GM18951 (cell line): Measurements from ENCODE around the gene GRK7.
"Not testable (repeated sequence)": the region's sequence is repeated elsewhere in the genome, so short reads cannot be mapped to it uniquely, and the experiment has no call there.

Experiments
- POLR2A ChIP-seq: IDR thresholded peaks from 4 replicates; pipeline ENCODE4 v1.6.1; 2011; ENCODE audit warnings: mild to moderate bottlenecking; ENCODE audit not compliant: insufficient read length, insufficient read depth; ENCODE audit errors: extremely low read depth
- in situ Hi-C: fragments of 300-500 bp; cut with MboI; formaldehyde crosslinking; loops from one replicate; pipeline ENCODE4 v1.12.0; 2022; ENCODE audit warnings: low sequenced_read_pairs, mixed read lengths, inconsistent platforms; ENCODE audit not compliant: unreplicated experiment

Gene GRK7

DNA sequence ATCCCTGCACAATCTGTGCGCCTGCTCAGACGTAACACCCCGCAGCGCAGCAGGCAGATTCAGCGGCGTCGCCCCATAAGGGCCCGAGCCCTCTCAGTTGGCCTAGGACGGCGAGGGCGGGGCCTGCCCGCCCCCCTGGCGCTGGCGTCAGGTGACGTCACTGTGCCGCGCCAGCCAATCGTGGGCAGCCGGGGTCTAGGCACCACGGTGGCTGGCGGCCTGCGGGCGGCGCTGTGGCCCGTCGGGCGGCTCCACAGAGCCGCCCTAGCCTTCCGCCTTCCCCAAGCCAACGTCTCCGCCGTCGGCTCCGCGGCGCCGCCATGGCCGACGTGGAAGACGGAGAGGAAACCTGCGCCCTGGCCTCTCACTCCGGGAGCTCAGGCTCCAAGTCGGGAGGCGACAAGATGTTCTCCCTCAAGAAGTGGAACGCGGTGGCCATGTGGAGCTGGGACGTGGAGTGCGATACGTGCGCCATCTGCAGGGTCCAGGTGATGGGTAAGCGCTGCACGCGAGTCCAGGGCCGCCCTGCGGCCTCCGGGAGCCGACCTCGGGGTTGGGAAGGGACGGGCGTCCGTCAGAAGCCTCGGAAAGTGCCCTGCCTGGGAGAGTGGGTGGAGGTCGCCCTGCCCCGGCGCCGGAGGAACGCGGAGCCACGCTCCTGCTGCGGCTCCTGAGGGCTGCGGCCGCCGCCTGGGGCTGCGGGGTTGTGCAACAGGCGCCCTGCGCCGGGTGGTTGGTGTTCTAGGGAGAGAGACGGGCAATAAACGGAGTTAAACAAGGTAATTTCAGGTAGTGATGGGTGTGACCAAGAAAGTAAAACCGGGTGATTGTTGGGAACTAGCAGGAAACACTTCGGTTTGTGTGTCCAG is 25.0 kb upstream of the GRK7 start, which contains the start of gene RNF7:
RNF7 (plus strand) TSS at position 277 of the 869 bp plus-strand sequence; CDS start at position 321, 44 bp downstream.
- TF ChIP-seq POLR2A = peak; percentile 89
- in situ Hi-C loops = no loop called here

- no peak for TF ChIP-seq POLR2A
- in situ Hi-C loops = no loop called here
Measured at GRCh38 chr3:141738891-141739363, 24.3 kb upstream of the GRK7 start.

DNA sequence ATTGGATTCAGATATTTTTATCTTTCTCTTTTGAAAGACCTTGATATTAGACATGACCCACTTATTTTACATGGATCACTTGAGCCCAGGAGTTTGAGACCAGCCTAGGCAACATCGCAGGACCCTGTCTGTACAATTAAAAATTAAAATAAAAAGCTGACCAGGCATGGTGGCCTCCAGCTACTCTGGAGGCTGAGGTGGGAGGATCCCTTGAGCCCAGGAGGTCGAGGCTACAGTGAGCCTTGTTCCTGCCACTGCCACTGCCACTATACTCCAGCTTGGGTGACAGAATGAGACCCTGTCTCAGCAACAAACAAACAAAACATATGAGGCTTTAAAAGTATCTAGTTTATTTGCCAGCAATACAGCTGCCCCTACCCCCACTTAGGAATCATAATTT is 23.5 kb upstream of the GRK7 start:
- in situ Hi-C loops = no loop called here
- TF ChIP-seq POLR2A = no peak

DNA sequence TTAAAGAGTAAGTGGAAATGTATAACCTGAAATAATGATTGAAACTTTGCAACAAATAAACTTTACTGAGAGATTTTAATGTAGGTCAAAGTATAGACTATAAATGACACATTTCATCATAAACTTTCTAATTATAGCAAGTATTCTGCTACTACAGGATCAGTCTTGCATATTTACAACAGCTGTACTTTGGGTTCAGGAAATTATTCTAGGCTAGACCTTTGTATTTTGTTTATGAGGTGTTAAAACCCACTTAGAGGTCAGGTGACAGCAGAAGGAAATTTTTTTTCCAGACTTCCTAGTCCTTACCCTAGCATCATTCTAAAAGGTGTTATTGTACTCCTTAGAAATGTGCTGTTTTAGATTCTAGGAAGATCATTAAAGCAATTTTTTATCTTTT is 22.9 kb upstream of the GRK7 start:
- no peak for TF ChIP-seq POLR2A
- in situ Hi-C loops = no loop called here

DNA sequence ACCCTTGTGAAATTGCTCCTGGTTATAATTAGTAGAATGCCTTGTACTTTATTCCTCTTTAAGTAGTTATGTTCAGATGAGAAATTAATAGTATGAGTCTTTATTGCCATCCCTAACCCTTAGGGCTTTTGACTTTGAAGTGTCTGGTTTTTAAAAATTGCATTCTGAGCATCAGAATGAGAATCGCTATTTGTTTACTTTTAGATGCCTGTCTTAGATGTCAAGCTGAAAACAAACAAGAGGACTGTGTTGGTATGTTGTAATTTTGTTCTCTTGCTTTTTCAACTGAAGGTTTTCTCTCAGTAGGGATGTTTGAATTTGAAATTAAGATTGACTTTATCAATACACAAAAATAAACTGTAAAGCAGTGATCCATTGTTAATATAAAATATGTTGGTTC is 19.9 kb upstream of the GRK7 start:
- no peak for TF ChIP-seq POLR2A
- in situ Hi-C loops = no loop called here

DNA sequence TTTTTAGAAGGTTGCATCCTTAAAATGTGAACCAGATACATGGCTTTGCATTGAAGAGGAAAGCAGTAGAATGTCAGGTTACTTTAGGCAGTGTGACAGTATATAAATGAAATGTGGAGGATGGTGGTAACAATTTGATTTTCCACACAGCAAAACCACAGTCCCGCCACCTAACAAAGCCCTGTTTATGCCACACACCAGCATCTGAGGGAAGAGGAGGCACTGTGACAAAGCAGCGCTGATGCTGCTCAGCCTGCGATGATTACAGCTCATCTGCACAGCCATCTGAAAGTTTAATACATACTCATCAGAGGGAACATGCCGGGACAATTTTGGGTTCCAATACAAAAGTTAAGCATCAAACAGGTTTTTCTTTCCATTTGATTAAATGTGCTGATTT is 16.2 kb upstream of the GRK7 start:
- TF ChIP-seq POLR2A = no peak
- in situ Hi-C loops = no loop called here

DNA sequence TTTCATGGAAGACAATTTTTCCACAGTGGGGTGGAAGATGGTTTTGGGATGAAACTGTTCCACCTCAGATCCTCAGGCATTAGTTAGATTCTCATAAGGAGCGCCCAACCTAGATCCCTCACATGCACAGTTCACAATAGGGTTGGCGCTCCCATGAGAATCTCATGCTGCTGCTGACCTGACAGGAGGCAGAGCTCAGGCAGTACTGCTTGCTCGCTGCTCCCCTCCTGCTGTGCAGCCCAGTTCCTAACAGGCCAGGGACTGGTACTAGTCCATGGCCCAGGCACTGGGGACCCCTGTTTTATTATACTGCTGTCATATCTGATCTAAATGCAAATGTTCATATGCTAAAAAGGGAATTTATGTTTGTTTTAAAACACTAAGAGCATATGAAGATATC is 9.8 kb upstream of the GRK7 start:
- TF ChIP-seq POLR2A = no peak
- in situ Hi-C loops = no loop called here

DNA sequence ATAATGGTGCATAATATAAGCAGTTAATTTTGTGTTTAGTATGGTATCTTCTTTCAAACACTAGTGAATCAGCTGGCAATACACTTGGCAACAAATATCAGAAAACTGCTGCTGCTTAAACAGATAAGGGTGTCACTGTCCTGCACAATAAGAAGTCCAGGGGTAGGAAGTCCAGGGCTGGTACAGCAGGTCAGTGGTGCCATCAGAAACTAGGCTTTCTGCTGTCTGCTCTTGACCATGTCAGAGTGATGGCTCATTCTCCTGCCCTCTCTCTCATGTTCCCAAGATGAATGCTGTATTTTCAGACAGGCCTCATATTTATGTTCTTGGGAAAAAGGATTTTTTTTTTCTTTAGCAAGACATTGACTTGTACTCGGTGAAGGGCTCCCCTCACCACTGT is 9.2 kb upstream of the GRK7 start:
- TF ChIP-seq POLR2A = no peak
- in situ Hi-C loops = no loop called here

DNA sequence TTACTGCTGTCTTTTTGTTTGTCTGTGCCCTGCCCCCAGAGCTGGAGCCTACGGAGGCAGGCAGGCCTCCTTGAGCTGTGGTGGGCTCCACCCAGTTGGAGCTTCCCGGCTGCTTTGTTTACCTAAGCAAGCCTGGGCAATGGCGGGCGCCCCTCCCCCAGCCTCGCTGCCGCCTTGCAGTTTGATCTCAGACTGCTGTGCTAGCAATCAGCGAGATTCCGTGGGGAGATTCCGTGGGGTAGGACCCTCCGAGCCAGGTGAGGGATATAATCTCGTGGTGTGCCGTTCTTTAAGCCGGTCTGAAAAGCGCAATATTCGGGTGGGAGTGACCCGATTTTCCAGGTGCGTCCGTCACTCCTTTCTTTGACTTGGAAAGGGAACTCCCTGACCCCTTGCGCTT is 656 bp upstream of the GRK7 start:
- in situ Hi-C loops = not testable (repeated sequence)

DNA sequence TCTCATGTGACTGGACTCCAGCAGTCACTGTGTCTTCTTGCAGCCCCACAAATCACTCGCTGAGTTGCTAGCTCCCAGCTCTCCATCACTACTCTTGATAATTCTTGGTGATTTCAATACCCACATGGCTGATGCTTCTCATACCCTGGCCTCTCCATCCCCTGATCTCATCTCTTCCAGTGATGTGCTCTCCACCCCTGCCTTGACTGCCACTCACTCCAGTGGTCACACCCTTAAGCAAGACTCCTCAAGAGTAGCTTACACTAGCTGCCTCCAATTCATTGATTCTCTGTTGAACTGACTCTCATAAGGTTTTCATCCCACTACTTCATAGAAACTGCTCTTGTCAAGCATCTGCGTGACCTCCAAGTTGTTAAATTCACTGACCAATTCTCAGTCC is 837 bp downstream of the GRK7 start:
- in situ Hi-C loops = no loop called here
- no peak for TF ChIP-seq POLR2A

DNA sequence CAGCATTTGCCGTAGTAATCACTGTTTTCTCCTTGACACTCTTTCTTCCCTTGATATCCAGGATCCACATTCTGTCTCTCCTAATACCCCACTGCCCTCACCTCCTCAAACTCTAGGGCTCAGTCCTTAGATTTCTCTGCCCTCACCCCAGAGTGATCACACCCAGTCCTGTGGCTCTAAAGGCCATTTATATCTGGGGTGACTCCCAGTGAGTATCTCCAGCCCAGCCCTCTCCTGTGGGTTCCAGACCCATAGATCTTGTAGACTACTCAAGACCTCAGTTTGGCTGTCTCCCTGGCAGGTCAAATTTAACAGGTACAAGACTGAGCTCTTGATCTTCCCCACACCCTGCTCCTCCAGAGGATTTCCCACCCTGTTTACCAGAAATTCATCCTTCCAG is 1.3 kb downstream of the GRK7 start:
- in situ Hi-C loops = no loop called here
- TF ChIP-seq POLR2A = no peak

DNA sequence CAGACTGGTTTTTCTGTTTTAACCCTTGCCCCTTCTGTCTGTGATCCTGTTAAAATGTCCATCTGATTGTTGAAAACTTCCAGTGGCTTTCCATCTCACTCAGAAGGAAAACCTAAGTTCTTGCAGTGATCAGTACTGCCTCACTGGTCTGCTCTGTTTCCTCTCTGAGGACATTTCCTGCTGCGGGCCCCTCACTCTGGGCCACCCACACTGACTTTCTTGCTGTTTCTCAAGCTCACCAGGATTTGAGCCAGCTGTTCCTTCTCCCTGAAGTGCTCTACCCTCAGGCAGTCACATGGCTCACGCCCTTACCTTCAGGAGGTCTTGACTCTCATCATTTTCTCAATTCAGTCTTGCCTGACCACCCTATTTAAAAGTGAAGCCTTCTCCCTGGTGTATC is 1.8 kb downstream of the GRK7 start:
- TF ChIP-seq POLR2A = no peak
- in situ Hi-C loops = no loop called here

GRCh38 chr3:141767066-141767465 is 3.9 kb downstream of the GRK7 start:
- in situ Hi-C loops = no loop called here
- TF ChIP-seq POLR2A = no peak

- no peak for TF ChIP-seq POLR2A
Measured at GRCh38 chr3:141769221-141769894, 6.2 kb downstream of the GRK7 start.

More at GRCh38 chr3:141769221-141769894, 6.2 kb downstream of the GRK7 start:
- in situ Hi-C loops = no loop called here
